ENCODE measurements around the gene SPIB. TPM values are rescaled to one million over a fixed set of nuclear protein-coding genes. Genes with fewer than 3 reads are reported as not detected.

SPIB gene
- total RNA-seq, 2 donors from 2014 or later = 0.11 to 2.6 TPM

DNA sequence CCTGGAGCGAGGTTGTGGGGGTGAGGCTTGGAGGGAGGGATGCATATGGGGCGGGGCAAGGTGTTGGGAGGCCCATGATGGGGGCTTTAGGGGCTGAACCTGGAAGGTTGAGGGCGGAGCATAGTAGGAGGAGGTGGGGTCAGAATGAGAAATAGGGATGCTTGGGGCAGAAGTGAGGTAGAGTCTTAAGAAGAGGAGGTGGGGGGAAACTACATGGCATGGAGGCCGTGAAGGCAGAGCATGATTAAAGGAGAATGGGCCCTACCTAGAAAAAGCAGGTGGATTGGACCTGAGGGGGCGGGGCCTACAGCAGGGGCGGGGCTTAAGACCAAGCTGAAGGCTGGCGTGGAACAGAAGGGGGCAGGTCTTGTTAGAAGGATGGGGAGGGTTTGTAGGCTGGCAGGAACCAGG, 41.7 kb upstream of the SPIB start:
- no peaks in the 10 kb centered on the region for H3K4me1 Mint-ChIP-seq
- DNase-seq = peak; percentile 90
- WGBS, 2 experiments (ENCODE audit: insufficient coverage in 1 of 2, insufficient read length in 1 of 2) = 56 to 79% methylated on average over 3 to 7 of the region's 7 CpGs

DNA sequence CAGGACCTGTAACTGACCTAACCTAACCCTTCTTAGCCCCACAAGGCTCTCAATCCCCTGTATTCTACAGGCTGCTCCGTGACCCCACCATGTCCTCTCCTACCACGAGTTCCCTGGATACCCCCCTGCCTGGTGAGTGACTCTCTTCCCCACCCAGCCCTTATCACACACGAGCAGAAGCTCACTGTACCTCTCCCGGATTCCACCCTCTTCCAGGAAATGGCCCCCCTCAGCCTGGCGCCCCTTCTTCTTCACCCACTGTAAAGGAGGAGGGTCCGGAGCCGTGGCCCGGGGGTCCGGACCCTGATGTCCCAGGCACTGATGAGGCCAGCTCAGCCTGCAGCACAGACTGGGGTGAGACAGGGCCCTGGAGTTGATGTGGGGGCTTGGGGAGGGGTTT, 41.2 kb upstream of the SPIB start:
- H3K9ac ChIP-seq (ENCODE audit: extremely low read depth, low read length, poor library complexity, severe bottlenecking) = no peak overlapping the region
- no peak overlapping the region for H3K27ac Mint-ChIP-seq
- H3K9me3 Mint-ChIP-seq = peaks cover 2% of the 10 kb centered on the region
- no peaks in the 10 kb centered on the region for H3K4me1 ChIP-seq (ENCODE audit: control insufficient read depth, insufficient read depth, low read length)
- H3K9me3 ChIP-seq (ENCODE audit: control insufficient read depth, low read length) = no peaks in the 10 kb centered on the region
- H3K4me1 Mint-ChIP-seq = no peaks in the 10 kb centered on the region
- no peak overlapping the region for H3K4me3 ChIP-seq (ENCODE audit: low read length)
- TF ChIP-seq, protein P1, sequence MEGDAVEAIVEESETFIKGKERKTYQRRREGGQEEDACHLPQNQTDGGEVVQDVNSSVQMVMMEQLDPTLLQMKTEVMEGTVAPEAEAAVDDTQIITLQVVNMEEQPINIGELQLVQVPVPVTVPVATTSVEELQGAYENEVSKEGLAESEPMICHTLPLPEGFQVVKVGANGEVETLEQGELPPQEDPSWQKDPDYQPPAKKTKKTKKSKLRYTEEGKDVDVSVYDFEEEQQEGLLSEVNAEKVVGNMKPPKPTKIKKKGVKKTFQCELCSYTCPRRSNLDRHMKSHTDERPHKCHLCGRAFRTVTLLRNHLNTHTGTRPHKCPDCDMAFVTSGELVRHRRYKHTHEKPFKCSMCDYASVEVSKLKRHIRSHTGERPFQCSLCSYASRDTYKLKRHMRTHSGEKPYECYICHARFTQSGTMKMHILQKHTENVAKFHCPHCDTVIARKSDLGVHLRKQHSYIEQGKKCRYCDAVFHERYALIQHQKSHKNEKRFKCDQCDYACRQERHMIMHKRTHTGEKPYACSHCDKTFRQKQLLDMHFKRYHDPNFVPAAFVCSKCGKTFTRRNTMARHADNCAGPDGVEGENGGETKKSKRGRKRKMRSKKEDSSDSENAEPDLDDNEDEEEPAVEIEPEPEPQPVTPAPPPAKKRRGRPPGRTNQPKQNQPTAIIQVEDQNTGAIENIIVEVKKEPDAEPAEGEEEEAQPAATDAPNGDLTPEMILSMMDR (conservative IDR thresholded peaks at IDR 0.05) = no peak
- H3K27me3 ChIP-seq (ENCODE audit: control insufficient read depth, insufficient read depth, low read length, poor library complexity, severe bottlenecking) = no peaks in the 10 kb centered on the region
- H3K4me3 Mint-ChIP-seq = no peak overlapping the region
- H3K36me3 ChIP-seq (ENCODE audit: control insufficient read depth, insufficient read depth, low read length) = peaks cover 37% of the 10 kb centered on the region
- 90 to 91% methylated on average over 3 to 9 of the region's 9 CpGs for WGBS, 2 experiments (ENCODE audit: insufficient coverage in 1 of 2, insufficient read length in 1 of 2)
- H3K27me3 Mint-ChIP-seq (ENCODE audit: insufficient read depth) = peaks cover 2% of the 10 kb centered on the region
- peaks cover 32% of the 10 kb centered on the region for H3K36me3 Mint-ChIP-seq (ENCODE audit: low read depth)
- no peak overlapping the region for H3K27ac ChIP-seq (ENCODE audit: low read depth, low read length)
- DNase-seq = no peak

More for the DNA sequence above, 41.7 kb upstream of the SPIB start:
- no peaks in the 10 kb centered on the region for H3K9me3 ChIP-seq (ENCODE audit: control insufficient read depth, low read length)
- H3K9ac ChIP-seq (ENCODE audit: extremely low read depth, low read length, poor library complexity, severe bottlenecking) = no peak overlapping the region
- no peak overlapping the region for H3K27ac ChIP-seq (ENCODE audit: low read depth, low read length)
- H3K4me3 ChIP-seq (ENCODE audit: low read length) = no peak overlapping the region
- H3K4me1 ChIP-seq (ENCODE audit: control insufficient read depth, insufficient read depth, low read length) = no peaks in the 10 kb centered on the region
- peaks cover 2% of the 10 kb centered on the region for H3K27me3 Mint-ChIP-seq (ENCODE audit: insufficient read depth)
- peaks cover 37% of the 10 kb centered on the region for H3K36me3 ChIP-seq (ENCODE audit: control insufficient read depth, insufficient read depth, low read length)
- no peak overlapping the region for H3K27ac Mint-ChIP-seq
- H3K9me3 Mint-ChIP-seq = peaks cover 2% of the 10 kb centered on the region
- H3K36me3 Mint-ChIP-seq (ENCODE audit: low read depth) = peaks cover 32% of the 10 kb centered on the region
- H3K27me3 ChIP-seq (ENCODE audit: control insufficient read depth, insufficient read depth, low read length, poor library complexity, severe bottlenecking) = no peaks in the 10 kb centered on the region
- TF ChIP-seq, protein P1 (conservative IDR thresholded peaks at IDR 0.05) = no peak
- H3K4me3 Mint-ChIP-seq = peak overlapping the region; percentile 94

DNA sequence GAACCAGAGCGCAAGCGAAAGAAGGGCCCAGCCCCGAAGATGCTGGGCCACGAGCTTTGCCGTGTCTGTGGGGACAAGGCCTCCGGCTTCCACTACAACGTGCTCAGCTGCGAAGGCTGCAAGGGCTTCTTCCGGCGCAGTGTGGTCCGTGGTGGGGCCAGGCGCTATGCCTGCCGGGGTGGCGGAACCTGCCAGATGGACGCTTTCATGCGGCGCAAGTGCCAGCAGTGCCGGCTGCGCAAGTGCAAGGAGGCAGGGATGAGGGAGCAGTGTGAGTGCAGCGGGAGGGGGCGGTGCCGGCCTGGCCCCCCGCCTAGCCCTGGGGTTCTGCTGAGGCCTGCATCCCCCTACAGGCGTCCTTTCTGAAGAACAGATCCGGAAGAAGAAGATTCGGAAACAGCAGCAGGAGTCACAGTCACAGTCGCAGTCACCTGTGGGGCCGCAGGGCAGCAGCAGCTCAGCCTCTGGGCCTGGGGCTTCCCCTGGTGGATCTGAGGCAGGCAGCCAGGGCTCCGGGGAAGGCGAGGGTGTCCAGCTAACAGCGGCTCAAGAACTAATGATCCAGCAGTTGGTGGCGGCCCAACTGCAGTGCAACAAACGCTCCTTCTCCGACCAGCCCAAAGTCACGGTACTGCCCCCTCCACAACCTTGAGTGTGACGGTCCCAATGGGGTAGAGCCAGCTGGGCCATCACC, 40.4 kb upstream of the SPIB start:
- no peaks in the 10 kb centered on the region for H3K27me3 ChIP-seq (ENCODE audit: control insufficient read depth, insufficient read depth, low read length, poor library complexity, severe bottlenecking)
- Mint-ChIP-seq H3K9me3 (peaks cover 2% of the 10 kb centered on the region), H3K4me1 (peaks cover 2% of the 10 kb centered on the region), H3K36me3 (ENCODE audit: low read depth) (peaks cover 32% of the 10 kb centered on the region), H3K27ac (no peak overlapping the region), H3K4me3 (no peak overlapping the region), H3K27me3 (ENCODE audit: insufficient read depth) (no peaks in the 10 kb centered on the region)
- no peaks in the 10 kb centered on the region for H3K9me3 ChIP-seq (ENCODE audit: control insufficient read depth, low read length)
- peaks cover 37% of the 10 kb centered on the region for H3K36me3 ChIP-seq (ENCODE audit: control insufficient read depth, insufficient read depth, low read length)
- no peak for DNase-seq
- 94 to 99% methylated on average over 25 to 36 of the region's 36 CpGs for WGBS, 2 experiments (ENCODE audit: insufficient coverage in 1 of 2, insufficient read length in 1 of 2)
- no peak overlapping the region for H3K27ac ChIP-seq (ENCODE audit: low read depth, low read length)
- H3K4me3 ChIP-seq (ENCODE audit: low read length) = no peak overlapping the region
- H3K9ac ChIP-seq (ENCODE audit: extremely low read depth, low read length, poor library complexity, severe bottlenecking) = no peak overlapping the region
- TF ChIP-seq, protein P1 (conservative IDR thresholded peaks at IDR 0.05) = no peak
- H3K4me1 ChIP-seq (ENCODE audit: control insufficient read depth, insufficient read depth, low read length) = no peaks in the 10 kb centered on the region
